Prostate gland (tissue), 2 donors: ENCODE measurements around the gene SARM1. TPM values are rescaled to one million over a fixed set of nuclear protein-coding genes. Genes with fewer than 3 reads are reported as not detected.

Experiments used
- DNase-seq: peaks from one replicate; pipeline ENCODE4 v3.0.0-alpha.2; 2019; ENCODE audit warnings: low spot score
- H3K27ac ChIP-seq, 2 donors: fragments of 200-600 bp; sonication (generic); 2 replicates each; pipeline ENCODE4 v1.5.1; 2017 to 2019
- H3K27me3 ChIP-seq: fragments of 200-600 bp; sonication (generic); replicated peaks from 2 replicates; pipeline ENCODE4 v1.5.1; 2019; ENCODE audit not compliant: insufficient read depth
- H3K36me3 ChIP-seq, 2 donors: fragments of 200-600 bp; sonication (generic); 1 replicate in 1 of 2; 2 replicates in 1 of 2; pipeline versions ENCODE4 v1.5.1 to v1.8.1; 2017 to 2019
- H3K4me1 ChIP-seq: fragments of 200-600 bp; sonication (generic); replicated peaks from 2 replicates; pipeline ENCODE4 v1.5.1; 2019
- H3K4me3 ChIP-seq, 2 donors: fragments of 200-600 bp; sonication (generic); 2 replicates each; pipeline ENCODE4 v1.5.1; 2017 to 2019
- H3K9me3 ChIP-seq: fragments of 200-600 bp; sonication (generic); 2 replicates; pipeline ENCODE4 v1.5.1; 2017
- POLR2A ChIP-seq: fragments of 450-650 bp; IDR thresholded peaks from one replicate; pipeline ENCODE4 v1.6.1; 2016; ENCODE audit warnings: antibody characterized with exemption, mild to moderate bottlenecking
- POLR2AphosphoS5 ChIP-seq: sonication (generic); formaldehyde crosslinking; IDR thresholded peaks from one replicate; pipeline ENCODE4 v1.6.1; 2017; ENCODE audit warnings: antibody characterized with exemption
- WGBS: methylation state at CpG from one replicate; pipeline ENCODE4 v1.1.5; 2018; 5-methylcytosine and 5-hydroxymethylcytosine counted together
- intact Hi-C: fragments of 100-400 bp; cut with DNase I; formaldehyde crosslinking; loops from one replicate; pipeline ENCODE4 v1.14.2; 2022
- total RNA-seq, 2 donors: library from RNA; depleted of rRNA; stranded (reverse); fragments of >200 nt; gene quantifications; one replicate each; pipeline ENCODE4 v1.1.0, GENCODE V29; 2016
- TF ChIP-seq, protein P1 (sequence below), 4 experiments: fragments of 200-600 bp in 2 of 4; fragments of 450-650 bp in 2 of 4; sonication (generic) in 2 of 4; IDR thresholded peaks; 1 replicate in 3 of 4; 2 replicates in 1 of 4; pipeline ENCODE4 v1.5.1; 2016 to 2019; ENCODE audit warnings: antibody characterized with exemption in 4 of 4, mild to moderate bottlenecking in 2 of 4, moderate library complexity in 2 of 4

Gene SARM1
- total RNA-seq, 2 donors from 2014 or later = 20.6 to 21.4 TPM

DNA sequence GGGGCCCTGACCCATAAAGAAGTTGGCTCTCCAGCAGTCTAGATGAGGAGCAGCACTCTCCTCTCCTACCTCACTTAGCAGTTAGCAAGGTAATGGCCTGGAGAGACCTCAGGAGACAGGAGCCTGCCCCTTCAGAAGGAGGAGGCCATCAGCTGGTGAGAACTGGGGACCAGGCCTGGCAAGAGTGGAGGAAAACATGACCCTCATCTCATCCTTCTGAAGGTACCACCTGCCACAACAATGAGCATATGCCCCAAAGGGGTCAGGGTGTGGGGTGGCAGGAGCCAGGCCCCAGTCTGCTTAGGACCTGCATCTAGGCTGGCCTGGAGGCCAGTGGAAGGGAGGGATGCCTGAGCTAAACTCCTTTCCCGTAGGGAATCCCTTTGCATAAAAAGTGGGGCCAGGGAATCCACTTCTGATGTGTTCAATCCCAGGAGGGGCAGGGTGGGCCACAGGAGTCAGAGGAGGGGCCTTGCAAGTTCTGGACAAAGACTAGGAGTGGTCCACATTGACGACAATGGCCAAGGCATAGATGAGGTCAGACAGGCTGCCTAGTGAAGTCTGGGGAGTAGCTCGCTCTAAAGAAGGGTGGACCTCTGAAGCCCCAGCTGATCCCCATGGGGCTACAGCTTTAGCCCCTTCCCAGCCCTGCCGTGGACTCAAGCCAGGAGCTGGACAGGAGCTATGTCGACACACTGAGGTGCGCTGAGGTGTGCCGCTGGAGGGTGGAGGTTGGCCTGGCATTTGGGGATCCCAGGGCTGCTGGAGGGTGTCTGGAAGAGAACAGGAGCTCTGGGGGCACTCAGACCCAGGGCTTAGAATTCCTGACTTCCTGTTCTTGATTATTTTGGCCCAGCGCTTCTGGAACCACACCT lies 7.5 kb upstream of the SARM1 start:
- H3K36me3 ChIP-seq = peaks cover 3 to 9% of the 10 kb centered on the region in 2 donors

DNA sequence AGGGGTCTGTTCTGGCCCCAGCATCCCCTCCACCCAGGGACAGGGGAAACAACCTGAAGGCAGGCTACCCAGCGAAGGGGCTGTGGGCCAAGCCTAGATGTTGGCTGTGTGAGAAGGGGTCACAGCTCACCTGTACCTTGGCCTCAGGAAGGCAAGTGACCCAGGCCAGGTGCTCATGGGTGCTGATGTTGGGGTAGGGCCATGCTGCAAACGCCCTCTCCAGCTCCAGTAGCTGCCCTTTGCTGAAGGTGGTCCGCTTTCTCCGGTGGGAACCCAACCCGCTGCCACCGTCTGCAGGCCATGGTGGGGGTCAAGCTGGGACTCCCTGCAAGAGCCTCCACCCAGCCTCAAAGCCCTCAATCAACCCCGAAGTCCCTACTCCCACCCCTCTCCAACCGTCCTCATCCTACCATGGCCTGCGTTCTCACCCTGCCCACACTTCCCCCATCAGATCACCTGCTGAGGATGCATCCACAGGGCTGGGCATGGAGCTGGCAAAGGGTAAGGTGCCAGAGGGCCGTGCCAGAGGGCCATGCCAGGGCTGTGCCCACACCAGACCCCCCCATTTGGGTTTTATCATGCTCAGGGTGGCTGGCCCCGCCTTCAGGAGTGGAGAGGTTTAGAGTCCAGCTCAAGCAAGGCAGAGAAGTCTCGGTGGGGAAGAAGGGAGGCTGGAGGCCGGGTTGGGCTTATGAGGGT lies 6.7 kb upstream of the SARM1 start, which contains the start of gene SEBOX:
Gene SEBOX (minus strand): TSS at position 535 of the 699 bp plus-strand sequence. CDS start 48 bp downstream, at position 487.
- no peak for TF ChIP-seq POLR2AphosphoS5
- TF ChIP-seq POLR2A = no peak
- TF ChIP-seq, protein P1, sequence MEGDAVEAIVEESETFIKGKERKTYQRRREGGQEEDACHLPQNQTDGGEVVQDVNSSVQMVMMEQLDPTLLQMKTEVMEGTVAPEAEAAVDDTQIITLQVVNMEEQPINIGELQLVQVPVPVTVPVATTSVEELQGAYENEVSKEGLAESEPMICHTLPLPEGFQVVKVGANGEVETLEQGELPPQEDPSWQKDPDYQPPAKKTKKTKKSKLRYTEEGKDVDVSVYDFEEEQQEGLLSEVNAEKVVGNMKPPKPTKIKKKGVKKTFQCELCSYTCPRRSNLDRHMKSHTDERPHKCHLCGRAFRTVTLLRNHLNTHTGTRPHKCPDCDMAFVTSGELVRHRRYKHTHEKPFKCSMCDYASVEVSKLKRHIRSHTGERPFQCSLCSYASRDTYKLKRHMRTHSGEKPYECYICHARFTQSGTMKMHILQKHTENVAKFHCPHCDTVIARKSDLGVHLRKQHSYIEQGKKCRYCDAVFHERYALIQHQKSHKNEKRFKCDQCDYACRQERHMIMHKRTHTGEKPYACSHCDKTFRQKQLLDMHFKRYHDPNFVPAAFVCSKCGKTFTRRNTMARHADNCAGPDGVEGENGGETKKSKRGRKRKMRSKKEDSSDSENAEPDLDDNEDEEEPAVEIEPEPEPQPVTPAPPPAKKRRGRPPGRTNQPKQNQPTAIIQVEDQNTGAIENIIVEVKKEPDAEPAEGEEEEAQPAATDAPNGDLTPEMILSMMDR (IDR thresholded peaks at IDR 0.05) = no peak
- intact Hi-C loops = no loop called here
- Histone ChIP-seq H3K27ac (no peak within 1 kb of the TSS), H3K27me3 (no peaks in the 10 kb centered on the region), H3K4me3 (no peak within 1 kb of the TSS), H3K9me3 (no peaks in the 10 kb centered on the region), H3K4me1 (no peaks in the 10 kb centered on the region), H3K36me3 (peaks cover 3 to 9% of the 10 kb centered on the region in 2 donors)
- no peak for DNase-seq
- 92% methylated on average over 12 of the region's 13 CpGs for WGBS

More for the DNA sequence above, 7.5 kb upstream of the SARM1 start:
- TF ChIP-seq POLR2AphosphoS5 = no peak
- TF ChIP-seq, protein P1 (IDR thresholded peaks at IDR 0.05) = no peak
- no peak for TF ChIP-seq POLR2A
- no peak overlapping the region for H3K4me3 ChIP-seq
- H3K4me1 ChIP-seq = no peaks in the 10 kb centered on the region
- H3K9me3 ChIP-seq = no peaks in the 10 kb centered on the region
- H3K27me3 ChIP-seq = no peaks in the 10 kb centered on the region
- no peak overlapping the region for H3K27ac ChIP-seq
- 89% methylated on average over 8 of the region's 8 CpGs for WGBS
- DNase-seq = no peak
- intact Hi-C loops = no loop called here

DNA sequence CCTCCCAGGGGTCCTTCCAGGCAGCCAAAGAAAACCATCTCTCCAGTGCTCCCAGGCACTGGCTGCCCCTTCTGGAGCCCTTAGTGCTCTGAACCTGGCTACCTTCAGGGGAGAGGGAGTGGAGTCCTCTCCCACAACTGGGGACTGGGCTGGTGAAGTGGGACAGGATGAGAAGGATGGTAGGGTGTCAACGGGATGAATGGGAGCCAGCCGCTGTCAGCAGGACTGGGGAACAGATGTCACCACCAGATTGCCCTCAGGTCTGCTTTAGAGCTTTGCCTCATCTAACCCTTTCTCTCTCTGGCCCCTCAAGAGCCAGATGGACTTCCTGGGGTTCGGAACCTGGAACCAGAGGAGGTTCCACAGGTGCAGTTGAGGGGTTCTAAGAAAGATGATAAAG lies 6.0 kb upstream of the SARM1 start:
- Histone ChIP-seq H3K36me3 (peaks cover 3 to 5% of the 10 kb centered on the region in 2 donors), H3K9me3 (no peaks in the 10 kb centered on the region), H3K27ac (no peak overlapping the region), H3K4me1 (no peaks in the 10 kb centered on the region), H3K4me3 (no peak overlapping the region), H3K27me3 (no peaks in the 10 kb centered on the region)
- no peak for DNase-seq
- 92% methylated on average over 3 of the region's 3 CpGs for WGBS
- intact Hi-C loops = no loop called here
- TF ChIP-seq, protein P1 (IDR thresholded peaks at IDR 0.05) = no peak
- TF ChIP-seq POLR2A (no peak), POLR2AphosphoS5 (no peak)

DNA sequence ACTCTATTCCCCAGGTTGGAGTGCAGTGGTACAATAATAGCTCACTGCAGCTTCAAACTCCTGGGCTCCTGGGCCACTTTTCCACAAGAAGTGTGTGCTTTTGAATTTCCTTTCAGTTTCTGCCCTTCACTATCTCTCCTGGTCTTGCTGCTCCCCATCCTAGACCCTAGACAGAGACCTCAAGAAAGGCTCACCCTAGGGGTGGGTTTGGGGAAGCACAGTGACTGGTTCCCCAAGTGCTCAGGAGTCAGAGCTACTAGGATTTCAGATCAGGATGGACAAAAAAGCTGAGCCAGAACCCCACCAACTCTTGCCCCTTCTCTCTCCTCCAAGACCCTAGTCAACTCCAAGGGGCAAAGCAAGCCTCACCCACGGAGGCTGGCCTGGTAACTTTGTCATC lies 4.9 kb upstream of the SARM1 start:
- no peaks in the 10 kb centered on the region for H3K27me3 ChIP-seq

More for the DNA sequence above, 4.9 kb upstream of the SARM1 start:
- Histone ChIP-seq H3K4me1 (no peaks in the 10 kb centered on the region), H3K27ac (no peak overlapping the region), H3K9me3 (no peaks in the 10 kb centered on the region), H3K4me3 (no peak overlapping the region), H3K36me3 (peaks cover 0 to under 1% of the 10 kb centered on the region in 2 donors)
- intact Hi-C loops = no loop called here
- no peak for DNase-seq
- 58% methylated on average over 1 of the region's 1 CpG for WGBS
- TF ChIP-seq POLR2AphosphoS5 (no peak), POLR2A (no peak)
- TF ChIP-seq, protein P1 (IDR thresholded peaks at IDR 0.05) = no peak
